Keratinocyte (primary cell): ENCODE results near the gene ABHD18. TPM values are rescaled to one million over a fixed set of nuclear protein-coding genes. Genes with fewer than 3 reads are reported as not detected.

Experiments
- DNase-seq: peaks from one replicate; pipeline ENCODE4 v3.0.0-alpha.2; 2011; ENCODE audit warnings: low read depth, missing footprints, low spot score
- FAIRE-seq: peaks from 2 replicates; lab custom pipeline; 2011; peaks lifted over from hg19 to GRCh38; lab: Jason Lieb, UNC
- H2AFZ ChIP-seq: 2 replicates; pipeline ENCODE4 v1.6.0; 2012; ENCODE audit warnings: low read length, control low read depth, inconsistent platforms; ENCODE audit not compliant: control insufficient read depth
- H3K27ac ChIP-seq: 2 replicates; pipeline ENCODE4 v1.5.1; 2011; ENCODE audit warnings: low read length; ENCODE audit not compliant: control insufficient read depth, insufficient read depth
- H3K27me3 ChIP-seq: 3 replicates; pipeline ENCODE4 v1.6.0; 2011; ENCODE audit warnings: low read length; ENCODE audit not compliant: control insufficient read depth, insufficient read depth; ENCODE audit errors: extremely low read depth
- H3K36me3 ChIP-seq, 2 experiments: 2 replicates in 1 of 2; 3 replicates in 1 of 2; pipeline ENCODE4 v1.5.1; 2011; ENCODE audit warnings: low read length in 2 of 2, mild to moderate bottlenecking in 1 of 2; ENCODE audit not compliant: control insufficient read depth in 2 of 2, insufficient read depth in 2 of 2; ENCODE audit errors: extremely low read depth in 1 of 2
- H3K4me1 ChIP-seq: 3 replicates; pipeline ENCODE4 v1.5.1; 2011; ENCODE audit warnings: low read length; ENCODE audit not compliant: control insufficient read depth, insufficient read depth; ENCODE audit errors: extremely low read depth
- H3K4me2 ChIP-seq: 3 replicates; pipeline ENCODE4 v1.6.0; 2011; ENCODE audit warnings: low read depth, low read length; ENCODE audit not compliant: control insufficient read depth, insufficient read depth; ENCODE audit errors: extremely low read depth
- H3K4me3 ChIP-seq, 3 experiments: fragments of 200-600 bp in 1 of 3; sonication (generic) in 1 of 3; 2 replicates in 2 of 3; 3 replicates in 1 of 3; pipeline ENCODE4 v1.5.1; 2011 to 2016; ENCODE audit warnings: low read length in 3 of 3, mild to moderate bottlenecking in 3 of 3, control low read depth in 2 of 3, inconsistent platforms in 1 of 3, low read depth in 1 of 3, mixed read lengths in 1 of 3, mixed run types in 1 of 3, moderate library complexity in 1 of 3; ENCODE audit not compliant: control insufficient read depth in 2 of 3, insufficient read depth in 2 of 3; ENCODE audit errors: extremely low read depth in 1 of 3
- H3K79me2 ChIP-seq: 2 replicates; pipeline ENCODE4 v1.6.0; 2012; ENCODE audit warnings: low read length; ENCODE audit not compliant: control insufficient read depth, insufficient read depth
- H3K9ac ChIP-seq: 3 replicates; pipeline ENCODE4 v1.6.0; 2011; ENCODE audit warnings: low read length; ENCODE audit not compliant: control insufficient read depth, insufficient read depth; ENCODE audit errors: extremely low read depth
- H3K9me1 ChIP-seq: 3 replicates; pipeline ENCODE4 v1.6.0; 2011; ENCODE audit warnings: low read length; ENCODE audit not compliant: control insufficient read depth, insufficient read depth; ENCODE audit errors: extremely low read depth
- H3K9me3 ChIP-seq: 2 replicates; pipeline ENCODE4 v1.5.1; 2012; ENCODE audit warnings: low read depth, low read length; ENCODE audit not compliant: control insufficient read depth
- H4K20me1 ChIP-seq: 3 replicates; pipeline ENCODE4 v1.6.0; 2011; ENCODE audit warnings: low read length; ENCODE audit not compliant: control insufficient read depth, insufficient read depth; ENCODE audit errors: extremely low read depth
- CTCF ChIP-seq, 3 experiments: IDR thresholded peaks in 1 of 3; conservative IDR thresholded peaks in 1 of 3; optimal IDR thresholded peaks in 1 of 3; 2 replicates in 2 of 3; 3 replicates in 1 of 3; pipeline versions ENCODE3 to v1.5.1; 2011; ENCODE audit warnings: low read length in 3 of 3, mild to moderate bottlenecking in 3 of 3, moderate library complexity in 2 of 3, control low read depth in 1 of 3, inconsistent platforms in 1 of 3; ENCODE audit not compliant: insufficient read depth in 2 of 3; ENCODE audit errors: extremely low read depth in 1 of 3
- EZH2 ChIP-seq: IDR thresholded peaks from one replicate; pipeline ENCODE4 v1.6.1; 2012; ENCODE audit warnings: inconsistent platforms, mild to moderate bottlenecking, low read length, moderate library complexity
- dilution Hi-C: fragments of 300-500 bp; cut with MboI; formaldehyde crosslinking; loops from one replicate; pipeline ENCODE4 v1.7.0; 2020; ENCODE audit warnings: low sequenced_read_pairs; ENCODE audit not compliant: extremely low pct_ligation_motif_present
- polyA plus RNA-seq, 5 experiments: library from polyadenylated mRNA; depleted of rRNA in 3 of 5; stranded (reverse) in 3 of 5; stranded (forward) in 1 of 5; unstranded in 1 of 5; fragments of >200 nt; gene quantifications; 1 replicate in 1 of 5; 2 replicates in 3 of 5; 3 replicates in 1 of 5; pipeline versions ENCODE4 v1.2.1 to v1.2.3, GENCODE V29; 2011 to 2012; ENCODE audit warnings: missing spikeins in 2 of 5, low read depth in 1 of 5, low replicate concordance in 1 of 5

Gene ABHD18
- polyA plus RNA-seq, 1 donor (not counting 4 experiments of a cell fraction or from before 2014, with no cell fraction given): 4.6 TPM

- H3K4me2 ChIP-seq: peak overlapping the region; percentile 90
- H3K36me3 ChIP-seq: no peaks in the 10 kb centered on the region
- no peaks in the 10 kb centered on the region for H3K27me3 ChIP-seq
- H3K27ac ChIP-seq: peak overlapping the region; percentile 89
- H3K9me3 ChIP-seq: no peaks in the 10 kb centered on the region
- FAIRE-seq (no peak), DNase-seq (no peak)
- H3K79me2 ChIP-seq: peaks cover 29% of the 10 kb centered on the region
- dilution Hi-C loops: no loop called here
- peak overlapping the region; percentile 93 for H3K9ac ChIP-seq
- peaks cover 4% of the 10 kb centered on the region for H3K4me1 ChIP-seq
- peaks cover 2% of the 10 kb centered on the region for H4K20me1 ChIP-seq
- peak overlapping the region; percentile 78 for H2AFZ ChIP-seq
- peak overlapping the region; percentile 63 to 93 (median 91) for H3K4me3 ChIP-seq
- TF ChIP-seq CTCF (optimal IDR thresholded peaks at IDR 0.05 in 1 of 3, IDR thresholded peaks at IDR 0.05 in 1 of 3, conservative IDR thresholded peaks at IDR 0.05 in 1 of 3; ENCODE audit: extremely low read depth in 1 of 3, insufficient read depth in 2 of 3, low read length in 3 of 3) (no peak), EZH2 (no peak)
- no peaks in the 10 kb centered on the region for H3K9me1 ChIP-seq
Measured at GRCh38 chr4:128060121-128060698, 95.0 kb downstream of the ABHD18 start.

- H2AFZ ChIP-seq: peak within 1 kb of the TSS; percentile 88
- no peaks in the 10 kb centered on the region for H3K36me3 ChIP-seq
- FAIRE-seq (no peak), DNase-seq (no peak)
- no peaks in the 10 kb centered on the region for H3K27me3 ChIP-seq
- H3K79me2 ChIP-seq: peaks cover 36% of the 10 kb centered on the region
- H3K4me2 ChIP-seq: peak within 1 kb of the TSS; percentile 92
- TF ChIP-seq CTCF (optimal IDR thresholded peaks at IDR 0.05 in 1 of 3, IDR thresholded peaks at IDR 0.05 in 1 of 3, conservative IDR thresholded peaks at IDR 0.05 in 1 of 3; ENCODE audit: extremely low read depth in 1 of 3, insufficient read depth in 2 of 3, low read length in 3 of 3) (no peak), EZH2 (no peak)
- peak within 1 kb of the TSS; percentile 63 to 93 (median 91) for H3K4me3 ChIP-seq
- H3K9me1 ChIP-seq: no peaks in the 10 kb centered on the region
- H3K27ac ChIP-seq: peak within 1 kb of the TSS; percentile 89
- dilution Hi-C loops: no loop called here
- H3K4me1 ChIP-seq: peaks cover 4% of the 10 kb centered on the region
- H3K9ac ChIP-seq: peak within 1 kb of the TSS; percentile 93
- H3K9me3 ChIP-seq: no peaks in the 10 kb centered on the region
- H4K20me1 ChIP-seq: peaks cover 2% of the 10 kb centered on the region
Measured at GRCh38 chr4:128060699-128061565, 95.7 kb downstream of the ABHD18 start, which contains the start of gene LARP1B. Gene LARP1B (plus strand): TSS chr4:128061312. CDS start chr4:128074952, 13,640 bp downstream.
